SW 1271 (cell line): ENCODE measurements around the gene HIVEP1.
"Not testable (repeated sequence)": the region's sequence is repeated elsewhere in the genome, so short reads cannot be mapped to it uniquely, and the experiment has no call there.

Experiments used
- DNase-seq, 2 experiments: peaks; one replicate each; lab custom pipeline; 2025; lab: John Stamatoyannopoulos, UW

HIVEP1 gene

GRCh38 chr6:12158686-12159415, 146.7 kb downstream of the HIVEP1 start:
- DNase-seq, result no peak

- DNase-seq, result no peak
Observed at GRCh38 chr6:12160326-12160725, 148.2 kb downstream of the HIVEP1 start.

GRCh38 chr6:12162213-12162612, 150.1 kb downstream of the HIVEP1 start:
- DNase-seq, result no peak

- no peak for DNase-seq
Observed at GRCh38 chr6:12163149-12163548, 151.0 kb downstream of the HIVEP1 start.

- DNase-seq, result no peak
Observed at GRCh38 chr6:12163744-12164507, 151.8 kb downstream of the HIVEP1 start.

GRCh38 chr6:12164508-12164770, 152.3 kb downstream of the HIVEP1 start:
- DNase-seq, result no peak

- no peak for DNase-seq
Observed at GRCh38 chr6:12165297-12165696, 153.2 kb downstream of the HIVEP1 start.

GRCh38 chr6:12165722-12166280, 153.7 kb downstream of the HIVEP1 start:
- no peak for DNase-seq

GRCh38 chr6:12169377-12169776, 157.3 kb downstream of the HIVEP1 start:
- no peak for DNase-seq

GRCh38 chr6:12170351-12171092, 158.4 kb downstream of the HIVEP1 start:
- no peak for DNase-seq

- DNase-seq, result no peak
Observed at GRCh38 chr6:12171717-12172116, 159.6 kb downstream of the HIVEP1 start.

GRCh38 chr6:12172572-12172971, 160.5 kb downstream of the HIVEP1 start:
- no peak for DNase-seq

GRCh38 chr6:12173181-12173580, 161.1 kb downstream of the HIVEP1 start:
- DNase-seq, result no peak

- DNase-seq, result no peak
Observed at GRCh38 chr6:12173661-12174060, 161.5 kb downstream of the HIVEP1 start.

- no peak for DNase-seq
Observed at GRCh38 chr6:12174878-12175277, 162.8 kb downstream of the HIVEP1 start.

- DNase-seq, result no peak
Observed at GRCh38 chr6:12175626-12176025, 163.5 kb downstream of the HIVEP1 start.

GRCh38 chr6:12176782-12177181, 164.7 kb downstream of the HIVEP1 start:
- not testable (repeated sequence) for DNase-seq

GRCh38 chr6:12178521-12178920, 166.4 kb downstream of the HIVEP1 start:
- no peak for DNase-seq

GRCh38 chr6:12181481-12181880, 169.4 kb downstream of the HIVEP1 start:
- DNase-seq, result no peak

- DNase-seq, result no peak
Observed at GRCh38 chr6:12182676-12183075, 170.6 kb downstream of the HIVEP1 start.

GRCh38 chr6:12185081-12185673, 173.1 kb downstream of the HIVEP1 start:
- DNase-seq, result no peak

- DNase-seq, result no peak
Observed at GRCh38 chr6:12186528-12186927, 174.4 kb downstream of the HIVEP1 start.
